HG02981 (cell line): ENCODE measurements around the gene LRMDA.

ENCODE experiments used
- ATAC-seq: cut with Tn5 transposase; IDR thresholded peaks from one replicate; pipeline ENCODE4 v1.9.1; 2021; ENCODE audit warnings: mild to moderate bottlenecking, moderate library complexity; ENCODE audit not compliant: unreplicated experiment

The LRMDA gene

GRCh38 chr10:75851580-75852345 lies 420.3 kb downstream of the LRMDA start:
- ATAC-seq, result no peak

- no peak for ATAC-seq
These were observed 421.5 kb downstream of the LRMDA start for GRCh38 chr10:75852851-75853484.

- ATAC-seq, result no peak
These were observed 425.9 kb downstream of the LRMDA start for GRCh38 chr10:75857269-75857846.

DNA sequence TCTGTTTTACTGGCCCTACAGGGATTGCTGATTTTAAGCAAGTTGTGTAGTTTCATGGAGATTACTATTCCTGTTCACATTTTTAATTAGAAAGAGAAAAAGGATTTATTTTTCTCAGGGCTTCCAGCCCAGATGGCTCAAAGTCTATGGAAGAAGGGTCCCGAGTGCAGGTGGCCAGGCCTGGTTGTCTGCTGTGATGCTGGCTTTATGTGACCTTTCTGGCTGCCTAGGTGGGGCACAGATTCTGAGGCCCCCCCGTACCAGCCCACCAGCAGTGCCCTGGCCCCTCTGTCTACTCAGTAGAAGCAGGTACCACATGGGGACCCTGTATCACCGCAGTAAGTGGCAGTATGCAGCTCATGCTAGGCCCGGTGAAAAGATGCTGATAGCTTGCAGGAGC lies 426.5 kb downstream of the LRMDA start:
- ATAC-seq, result no peak

- ATAC-seq, result no peak
These were observed 426.9 kb downstream of the LRMDA start for GRCh38 chr10:75858339-75858738.

GRCh38 chr10:75859141-75859540 lies 427.7 kb downstream of the LRMDA start:
- ATAC-seq, result no peak

GRCh38 chr10:75860009-75860408 lies 428.6 kb downstream of the LRMDA start:
- no peak for ATAC-seq

- ATAC-seq, result no peak
These were observed 430.2 kb downstream of the LRMDA start for GRCh38 chr10:75861582-75861981.

DNA sequence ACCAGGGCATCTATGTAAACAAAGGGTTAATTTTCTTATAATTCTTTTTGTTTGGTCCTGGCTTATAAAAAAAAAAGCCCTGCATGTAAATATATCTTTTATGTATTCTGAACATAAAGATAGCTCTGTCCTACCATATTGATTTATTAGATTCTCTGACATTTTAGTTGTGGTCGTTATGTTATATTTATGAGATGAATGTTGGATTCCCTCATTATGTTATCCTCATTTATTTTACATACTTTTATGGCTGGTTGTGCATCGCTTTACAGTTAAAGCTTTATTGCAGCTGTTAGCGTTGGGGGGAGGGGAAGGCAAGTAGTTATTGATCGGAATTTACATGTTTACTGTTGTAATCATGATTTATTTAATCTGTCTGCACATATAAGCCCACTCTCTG lies 431.5 kb downstream of the LRMDA start:
- ATAC-seq, result no peak

DNA sequence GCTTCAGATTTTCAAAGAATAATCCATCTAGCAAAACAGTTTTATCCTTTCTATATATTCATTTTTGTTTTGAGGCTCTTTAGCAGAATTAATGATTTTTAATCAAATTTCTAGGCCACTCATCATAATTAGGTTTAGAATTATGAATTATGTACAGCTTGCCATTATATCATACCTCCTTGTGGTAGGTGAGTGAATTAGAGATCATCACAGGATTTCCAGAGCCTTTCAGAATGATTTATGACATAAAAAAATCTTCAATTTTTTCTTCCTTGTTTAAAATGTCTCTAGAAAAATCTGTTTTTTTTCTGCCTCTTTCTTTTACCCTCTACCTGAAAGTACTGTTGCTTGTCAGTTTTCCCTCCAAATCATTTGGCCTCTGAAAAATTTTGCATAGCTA lies 433.3 kb downstream of the LRMDA start:
- no peak for ATAC-seq

- no peak for ATAC-seq
These were observed 434.2 kb downstream of the LRMDA start for GRCh38 chr10:75865413-75866299.

DNA sequence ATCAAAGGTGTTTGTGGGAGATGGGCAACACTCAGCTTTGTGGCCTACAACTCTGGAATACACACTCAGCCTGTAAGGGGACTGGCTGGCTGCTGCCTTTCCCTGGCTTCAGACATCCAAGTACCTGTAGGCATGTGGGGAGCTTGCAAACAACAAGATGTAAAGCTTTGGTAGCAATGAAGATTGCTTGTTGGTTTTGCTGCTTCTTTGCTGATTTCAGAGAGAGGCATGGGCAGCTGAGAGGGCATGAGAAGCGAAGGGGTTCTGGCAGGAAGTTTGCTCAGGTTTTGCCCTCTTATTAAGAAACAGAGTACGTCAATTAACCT lies 434.8 kb downstream of the LRMDA start:
- no peak for ATAC-seq

GRCh38 chr10:75866731-75867130 lies 435.3 kb downstream of the LRMDA start:
- ATAC-seq, result no peak

GRCh38 chr10:75868574-75868973 lies 437.1 kb downstream of the LRMDA start:
- no peak for ATAC-seq

GRCh38 chr10:75870039-75870645 lies 438.7 kb downstream of the LRMDA start:
- ATAC-seq, result no peak

DNA sequence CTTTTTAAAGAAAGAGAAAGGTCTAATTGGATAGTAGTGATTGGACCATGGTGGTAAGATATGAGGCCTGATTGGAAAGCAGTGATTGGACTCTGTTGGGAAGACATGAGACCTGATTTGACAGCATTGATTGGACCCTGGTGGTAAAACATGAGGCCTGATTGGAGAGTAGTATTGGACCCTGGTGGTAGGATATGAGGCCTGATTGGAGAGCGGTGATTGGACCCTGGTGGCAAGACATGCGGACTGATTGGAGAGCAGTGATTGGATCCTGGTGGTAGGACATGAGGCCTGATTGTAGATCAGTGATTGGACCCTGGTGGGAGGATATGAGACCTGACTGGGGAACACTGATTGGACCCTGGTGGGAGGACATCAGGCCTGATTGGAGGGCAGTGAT lies 444.3 kb downstream of the LRMDA start:
- no peak for ATAC-seq

DNA sequence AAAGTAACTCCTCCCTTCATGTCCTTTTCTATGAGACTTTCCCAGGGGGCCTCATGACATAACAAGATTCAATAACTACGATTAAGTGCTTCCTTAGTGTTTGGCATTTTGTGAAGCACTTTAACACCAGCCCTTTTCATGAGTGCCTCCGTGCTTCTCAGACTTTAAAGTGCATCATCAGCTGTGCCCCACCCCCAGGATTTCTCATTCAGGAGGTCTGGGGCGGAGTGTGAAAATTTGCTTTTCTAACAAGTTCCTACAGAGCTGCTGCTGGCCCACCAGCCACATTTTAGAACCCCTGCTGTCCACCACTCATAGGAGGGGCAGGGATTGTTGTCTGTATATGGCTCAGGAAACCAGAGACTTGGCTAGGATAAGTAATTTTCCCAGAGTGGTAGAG lies 445.3 kb downstream of the LRMDA start:
- ATAC-seq, result no peak

DNA sequence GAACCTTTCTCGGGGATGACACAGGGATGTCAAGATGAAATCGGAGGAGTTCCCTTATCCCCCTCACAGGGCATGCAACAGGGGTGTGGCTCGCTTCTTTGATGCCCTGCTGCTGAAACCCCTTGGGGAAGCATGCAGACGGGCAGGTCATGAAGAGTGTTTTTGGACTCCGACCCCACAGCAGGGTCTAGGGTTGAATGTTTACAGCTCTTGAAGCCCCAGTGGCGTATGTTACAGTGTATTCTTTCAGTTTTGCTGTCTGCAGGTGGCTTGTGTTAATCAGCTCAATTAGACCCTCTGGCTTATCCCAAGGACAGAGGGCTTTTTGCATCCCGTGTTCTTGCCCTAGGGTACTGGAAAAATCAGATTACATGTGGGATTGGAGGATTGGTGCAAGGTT lies 446.5 kb downstream of the LRMDA start:
- no peak for ATAC-seq

DNA sequence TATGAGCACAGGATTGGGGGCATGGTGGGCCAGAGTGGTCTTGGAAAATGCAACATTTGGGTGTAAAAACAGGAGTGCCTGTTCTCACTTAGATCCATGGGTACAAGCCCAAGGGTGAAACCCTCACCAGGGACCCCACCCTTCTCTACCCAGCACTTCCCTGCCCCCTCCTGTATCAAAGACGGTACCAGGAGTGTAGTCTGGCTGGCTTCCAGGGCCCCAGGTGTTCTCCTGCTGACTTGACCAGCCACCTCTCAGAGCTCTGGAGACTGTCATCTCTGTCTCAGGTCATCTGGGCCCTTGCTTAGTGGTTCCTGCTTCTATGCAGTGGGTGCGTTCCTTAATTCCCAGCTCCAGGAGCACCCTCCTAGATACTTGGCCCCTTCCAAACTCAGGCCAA lies 447.2 kb downstream of the LRMDA start:
- ATAC-seq, result no peak

DNA sequence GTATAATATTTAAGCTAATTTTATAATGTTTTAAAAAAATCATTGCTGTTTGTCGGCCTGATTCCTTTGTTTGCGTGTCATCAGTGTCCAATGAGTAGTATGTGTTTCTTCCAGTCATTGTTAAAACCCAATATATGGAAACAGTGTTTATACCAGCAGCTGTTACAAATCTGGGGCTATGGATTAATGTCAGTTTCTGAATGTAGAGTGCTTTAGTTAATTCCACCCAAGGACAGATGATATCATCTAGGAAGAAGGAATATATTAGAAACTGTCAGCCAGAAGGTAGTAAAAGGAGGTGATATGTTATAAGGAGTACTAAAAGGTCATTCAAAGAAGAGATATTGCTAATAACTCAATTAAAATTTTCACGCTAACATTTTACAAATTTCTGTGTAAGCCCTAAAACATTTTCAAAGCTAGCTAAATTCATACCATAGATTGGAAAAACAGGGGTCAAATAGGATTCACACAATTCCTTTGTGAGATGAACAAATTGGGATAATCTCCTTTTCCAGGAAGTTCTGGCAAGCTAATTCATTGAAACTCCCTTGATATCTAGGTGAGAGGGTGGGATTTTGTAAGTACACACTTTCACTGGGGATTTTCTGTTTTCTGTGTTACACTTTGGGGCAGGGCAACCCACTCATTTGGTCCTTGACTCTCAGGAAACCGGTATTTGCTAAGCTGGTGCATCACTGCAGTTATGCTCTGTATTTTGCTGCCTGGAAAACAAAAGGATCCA lies 448.8 kb downstream of the LRMDA start:
- ATAC-seq, result no peak
